Endothelial cell of umbilical vein (primary cell): ENCODE measurements around the gene ALKBH8. TPM values are rescaled to one million over a fixed set of nuclear protein-coding genes. Genes with fewer than 3 reads are reported as not detected.

Experiments
- BruUV-seq: library from RNA; stranded (reverse); fragments of 400-500 nt; replicated peaks from 2 replicates; lab custom pipeline; 2021; lab: Mats Ljungman, UMichigan
- CTCF ChIA-PET: fragments of 300-600, 350-600 bp; sonication (Branson Sonifier 250); formaldehyde crosslinking; loops from one replicate; lab custom pipeline; 2021; ENCODE audit warnings: antibody characterized with exemption, inconsistent platforms; lab: Charles Lee
- POLR2A ChIA-PET: fragments of 300-600, 350-600 bp; sonication (Branson Sonifier 250); formaldehyde crosslinking; loops from one replicate; lab custom pipeline; 2021; ENCODE audit warnings: antibody characterized with exemption, inconsistent platforms; lab: Charles Lee
- DNase-seq: peaks from one replicate; pipeline ENCODE4 v3.0.0-alpha.2; 2011; ENCODE audit warnings: low read depth, low spot score
- FAIRE-seq: peaks from 2 replicates; lab custom pipeline; 2011; peaks lifted over from hg19 to GRCh38; lab: Jason Lieb, UNC
- H2AFZ ChIP-seq: 2 replicates; pipeline ENCODE4 v1.6.0; 2012; ENCODE audit warnings: low read depth, low read length, control low read depth, inconsistent platforms
- H3K27ac ChIP-seq: 2 replicates; pipeline ENCODE4 v1.5.1; 2011; ENCODE audit warnings: low read depth, mild to moderate bottlenecking, control low read depth, low read length, moderate library complexity; ENCODE audit not compliant: insufficient read depth
- H3K27me3 ChIP-seq, 2 experiments: 2 replicates each; pipeline versions ENCODE4 v1.6.0 to v1.6.1; 2011; ENCODE audit warnings: low read length in 2 of 2, mixed read lengths in 1 of 2; ENCODE audit not compliant: control insufficient read depth in 2 of 2, insufficient read depth in 2 of 2
- H3K36me3 ChIP-seq, 2 experiments: 2 replicates in 1 of 2; 3 replicates in 1 of 2; pipeline ENCODE4 v1.5.1; 2011; ENCODE audit warnings: low read length in 2 of 2, mild to moderate bottlenecking in 1 of 2, moderate library complexity in 1 of 2; ENCODE audit not compliant: control insufficient read depth in 2 of 2, insufficient read depth in 2 of 2; ENCODE audit errors: extremely low read depth in 1 of 2
- H3K4me1 ChIP-seq: 3 replicates; pipeline ENCODE4 v1.5.1; 2011; ENCODE audit warnings: mild to moderate bottlenecking, low read length; ENCODE audit not compliant: control insufficient read depth, insufficient read depth; ENCODE audit errors: extremely low read depth
- H3K4me2 ChIP-seq: 2 replicates; pipeline ENCODE4 v1.6.1; 2011; ENCODE audit warnings: low read length, control low read depth, mixed read lengths; ENCODE audit not compliant: insufficient read depth
- H3K4me3 ChIP-seq, 3 experiments: fragments of 200-600 bp in 1 of 3; sonication (generic), shearing (Covaris generic) in 1 of 3; replicated peaks in 1 of 3; 2 replicates each; pipeline ENCODE4 v1.5.1; 2011 to 2016; ENCODE audit warnings: control low read depth in 3 of 3, low read length in 3 of 3, mild to moderate bottlenecking in 2 of 3, inconsistent platforms in 1 of 3, low read depth in 1 of 3, moderate library complexity in 1 of 3; ENCODE audit not compliant: insufficient read depth in 1 of 3
- H3K79me2 ChIP-seq: 2 replicates; pipeline ENCODE4 v1.6.0; 2012; ENCODE audit warnings: low read length, inconsistent platforms; ENCODE audit not compliant: control insufficient read depth, insufficient read depth
- H3K9ac ChIP-seq: replicated peaks from 2 replicates; pipeline ENCODE3; 2011; ENCODE audit warnings: low read length, control low read depth; ENCODE audit not compliant: insufficient read depth; ENCODE audit errors: extremely low read depth
- H3K9me1 ChIP-seq: replicated peaks from 3 replicates; pipeline ENCODE4 v1.6.0; 2011; ENCODE audit warnings: mild to moderate bottlenecking, low read length; ENCODE audit not compliant: control insufficient read depth, insufficient read depth; ENCODE audit errors: extremely low read depth
- H3K9me3 ChIP-seq: replicated peaks from 2 replicates; pipeline ENCODE4 v1.5.1; 2012; ENCODE audit warnings: low read length, inconsistent platforms; ENCODE audit not compliant: control insufficient read depth, insufficient read depth
- H4K20me1 ChIP-seq: replicated peaks from 2 replicates; pipeline ENCODE3; 2011; ENCODE audit warnings: mild to moderate bottlenecking, low read length; ENCODE audit not compliant: control insufficient read depth, insufficient read depth; ENCODE audit errors: extremely low read depth
- CTCF ChIP-seq, 2 donors: IDR thresholded peaks; 1 replicate in 1 of 2; 2 replicates in 1 of 2; pipeline ENCODE4 v1.5.1; 2011; ENCODE audit warnings: low read length in 2 of 2, mild to moderate bottlenecking in 2 of 2, moderate library complexity in 2 of 2, control low read depth in 1 of 2, inconsistent platforms in 1 of 2, low read depth in 1 of 2; ENCODE audit not compliant: insufficient read depth in 1 of 2; ENCODE audit errors: extremely low read depth in 1 of 2
- EZH2 ChIP-seq: IDR thresholded peaks from 2 replicates; pipeline ENCODE4 v1.6.1; 2012; ENCODE audit warnings: borderline replicate concordance, low read depth, mild to moderate bottlenecking, moderate library complexity, low read length, inconsistent platforms; ENCODE audit not compliant: severe bottlenecking
- FOS ChIP-seq: IDR thresholded peaks from 2 replicates; pipeline ENCODE4 v1.6.1; 2011; ENCODE audit warnings: mild to moderate bottlenecking, low read length, moderate library complexity, borderline replicate concordance; ENCODE audit not compliant: insufficient read depth
- GATA2 ChIP-seq: IDR thresholded peaks from 2 replicates; pipeline ENCODE4 v1.7.0; 2011; ENCODE audit warnings: low read depth, mild to moderate bottlenecking, moderate library complexity, mixed read lengths, low read length; ENCODE audit not compliant: insufficient read length, insufficient read depth
- JUN ChIP-seq: IDR thresholded peaks from 2 replicates; pipeline ENCODE4 v1.6.1; 2011; ENCODE audit warnings: borderline replicate concordance, low read depth; ENCODE audit not compliant: insufficient read length, insufficient read depth
- MAX ChIP-seq: IDR thresholded peaks from 2 replicates; pipeline ENCODE4 v1.6.1; 2011; ENCODE audit not compliant: insufficient read depth, insufficient read length
- MYC ChIP-seq: IDR thresholded peaks from one replicate; pipeline ENCODE4 v1.6.1; 2011; ENCODE audit warnings: mild to moderate bottlenecking, low read depth, low read length
- POLR2A ChIP-seq: IDR thresholded peaks from 2 replicates; pipeline ENCODE4 v1.6.1; 2012; ENCODE audit warnings: low read depth, mild to moderate bottlenecking, control low read depth, low read length
- POLR2AphosphoS5 ChIP-seq: IDR thresholded peaks from 2 replicates; pipeline ENCODE4 v1.6.1; 2012; ENCODE audit warnings: low read depth, mild to moderate bottlenecking, control low read depth, low read length, moderate library complexity; ENCODE audit not compliant: insufficient read depth
- dilution Hi-C: fragments of 300-500 bp; cut with MboI; formaldehyde crosslinking; loops from one replicate; pipeline ENCODE4 v1.15.0; 2019; ENCODE audit warnings: low sequenced_read_pairs; ENCODE audit not compliant: extremely low pct_ligation_motif_present
- intact Hi-C: fragments of 100-400 bp; cut with micrococcal nuclease; formaldehyde crosslinking; loops from one replicate; pipeline ENCODE4 v1.10.0; 2022
- polyA plus RNA-seq, 4 experiments: library from polyadenylated mRNA; depleted of rRNA in 3 of 4; stranded (reverse) in 3 of 4; unstranded in 1 of 4; fragments of >200 nt; gene quantifications; 2 replicates each; pipeline versions ENCODE4 v1.2.1 to v1.2.3, GENCODE V29; 2011 to 2012; ENCODE audit warnings: missing spikeins in 1 of 4
- total RNA-seq: library from RNA; stranded (reverse); gene quantifications from 2 replicates; pipeline ENCODE4 v1.2.3, GENCODE V29; 2021

Gene ALKBH8
- total and polyA plus RNA-seq, 2 donors (not counting 3 experiments of a cell fraction or from before 2014, with no cell fraction given): 2.6 to 10.2 TPM

DNA sequence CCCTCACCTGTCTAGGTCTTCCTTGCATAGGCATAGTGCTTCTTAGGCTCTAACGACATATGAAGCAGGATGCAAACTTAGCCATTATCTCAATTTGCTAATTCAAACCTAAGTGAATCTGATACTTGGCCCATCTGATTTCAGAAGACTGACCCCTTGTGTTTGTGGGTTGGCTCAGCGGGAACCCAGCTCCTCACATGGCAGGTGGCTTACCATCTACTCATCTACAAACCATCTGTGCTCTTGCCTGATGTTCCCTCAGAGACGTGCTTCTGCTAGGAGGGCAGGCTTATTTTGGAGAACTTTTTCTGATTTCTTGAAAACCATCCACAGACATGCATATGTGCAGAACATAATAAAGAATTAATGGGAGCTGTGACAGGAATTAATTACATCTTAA, 40.6 kb upstream of the ALKBH8 start:
- TF ChIP-seq POLR2A (no peak), CTCF (IDR thresholded peaks at IDR 0.05; ENCODE audit: extremely low read depth in 1 of 2, insufficient read depth in 1 of 2, low read depth in 1 of 2, low read length in 2 of 2) (no peak), GATA2 (no peak), POLR2AphosphoS5 (no peak), MAX (no peak), FOS (no peak), EZH2 (no peak), MYC (no peak), JUN (no peak)
- CTCF ChIA-PET: interaction anchor here (1.0 to 3.2 kb wide), 3 partner anchors 38 to 83 kb away, joined by 3 to 14 read pairs (median 4); no protein-coding TSS in a partner anchor
- Histone ChIP-seq H3K79me2 (no peaks in the 10 kb centered on the region), H3K27me3 (no peaks in the 10 kb centered on the region), H3K36me3 (no peaks in the 10 kb centered on the region), H3K9me1 (no peaks in the 10 kb centered on the region), H2AFZ (no peak overlapping the region), H3K9me3 (no peaks in the 10 kb centered on the region), H4K20me1 (no peaks in the 10 kb centered on the region), H3K9ac (no peak overlapping the region), H3K27ac (no peak overlapping the region), H3K4me3 (no peak overlapping the region), H3K4me1 (peaks cover 22% of the 10 kb centered on the region), H3K4me2 (no peak overlapping the region)
- DNase-seq (no peak), FAIRE-seq (no peak)
- dilution Hi-C loops: no loop called here
- intact Hi-C loops: no loop called here
- no TSS peak for BruUV-seq
- POLR2A ChIA-PET: no interaction called here
